ENCODE measurements around the gene ELK3.
A peak's percentile ranks its signal among the peaks of the same experiment; 100 is the strongest.

Gene ELK3

GRCh38 chr12:96210376-96211055, 16.3 kb downstream of the ELK3 start:
- DNase-seq (ENCODE audit: insufficient read length, low spot score) (no peak), FAIRE-seq (no peak)

DNA sequence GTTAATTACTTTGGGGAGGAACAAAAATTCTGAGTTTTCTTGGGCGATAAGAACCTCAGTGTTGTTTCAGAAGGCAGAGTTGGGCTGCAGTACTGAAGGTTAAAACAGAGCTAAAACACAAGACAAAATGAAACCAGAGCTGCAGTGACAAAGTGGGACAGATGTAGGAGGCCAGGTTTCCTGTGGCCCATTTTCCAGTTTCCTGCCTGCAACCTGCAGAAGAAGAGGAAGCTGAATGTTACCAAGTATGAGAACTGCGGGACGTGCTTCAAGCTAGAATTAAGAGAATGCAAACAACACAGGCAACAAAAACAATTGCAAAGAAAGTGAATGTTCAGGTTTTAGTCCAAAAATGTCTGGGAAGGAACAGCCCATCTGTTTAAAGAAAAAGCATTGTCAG, 17.8 kb downstream of the ELK3 start:
- FAIRE-seq (no peak), DNase-seq (ENCODE audit: insufficient read length, low spot score) (no peak)

GRCh38 chr12:96212456-96213375, 18.5 kb downstream of the ELK3 start:
- DNase-seq (ENCODE audit: insufficient read length, low spot score), result no peak
- FAIRE-seq, result no peak

DNA sequence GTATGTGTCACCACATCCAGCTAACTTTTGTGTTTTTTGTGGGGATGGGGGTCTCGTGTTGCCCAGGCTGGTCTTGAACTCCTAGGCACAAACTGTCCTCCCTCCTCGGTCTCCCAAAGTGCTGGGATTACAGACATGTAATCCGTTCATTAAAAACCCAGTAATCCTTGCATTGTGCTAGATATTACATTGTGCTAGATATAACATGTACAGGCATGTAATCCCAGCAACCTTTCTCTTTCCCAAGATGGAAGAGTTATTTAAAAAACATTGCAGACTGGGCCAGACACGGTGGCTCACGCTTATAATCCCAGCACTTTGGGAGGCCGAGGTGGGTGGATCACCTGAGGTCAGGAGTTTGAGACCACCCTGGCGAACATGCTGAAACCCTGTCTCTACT, 19.7 kb downstream of the ELK3 start:
- FAIRE-seq (no peak), DNase-seq (ENCODE audit: insufficient read length, low spot score) (no peak)

GRCh38 chr12:96215919-96216273, 21.7 kb downstream of the ELK3 start:
- no peak for DNase-seq (ENCODE audit: insufficient read length, low spot score)
- no peak for FAIRE-seq

DNA sequence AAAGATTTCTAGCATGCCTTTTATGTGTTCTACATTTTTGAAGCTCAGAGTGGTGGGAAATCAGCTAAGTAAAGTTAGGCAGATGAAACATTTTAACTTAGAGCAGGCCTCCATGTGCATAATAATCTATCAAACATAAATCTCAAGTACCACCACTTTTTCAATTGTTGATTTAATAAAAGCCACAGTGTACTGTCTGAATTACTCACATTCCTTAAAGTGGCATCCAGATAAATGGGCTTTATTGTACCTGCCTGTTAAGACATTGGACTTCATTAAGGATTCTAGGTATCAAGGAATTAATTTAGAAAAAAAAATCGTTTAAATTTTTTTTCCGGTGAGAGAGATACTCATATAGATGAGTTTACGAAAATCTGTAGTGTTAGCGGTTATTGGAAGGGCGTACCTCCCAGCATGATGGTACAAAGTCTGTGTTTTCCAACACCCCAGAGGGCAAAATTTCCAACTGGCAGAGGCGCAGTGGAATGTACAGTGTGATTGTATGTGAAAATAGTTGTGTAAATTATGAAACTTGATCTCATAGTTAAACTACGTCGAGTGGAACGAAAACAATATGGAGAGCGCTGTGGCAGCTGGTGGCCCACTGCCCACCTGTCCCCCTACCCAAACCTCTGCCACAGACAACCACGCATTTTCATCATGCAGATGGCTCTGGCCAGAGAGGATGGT, 25.0 kb downstream of the ELK3 start:
- no peak for DNase-seq (ENCODE audit: insufficient read length, low spot score)

DNA sequence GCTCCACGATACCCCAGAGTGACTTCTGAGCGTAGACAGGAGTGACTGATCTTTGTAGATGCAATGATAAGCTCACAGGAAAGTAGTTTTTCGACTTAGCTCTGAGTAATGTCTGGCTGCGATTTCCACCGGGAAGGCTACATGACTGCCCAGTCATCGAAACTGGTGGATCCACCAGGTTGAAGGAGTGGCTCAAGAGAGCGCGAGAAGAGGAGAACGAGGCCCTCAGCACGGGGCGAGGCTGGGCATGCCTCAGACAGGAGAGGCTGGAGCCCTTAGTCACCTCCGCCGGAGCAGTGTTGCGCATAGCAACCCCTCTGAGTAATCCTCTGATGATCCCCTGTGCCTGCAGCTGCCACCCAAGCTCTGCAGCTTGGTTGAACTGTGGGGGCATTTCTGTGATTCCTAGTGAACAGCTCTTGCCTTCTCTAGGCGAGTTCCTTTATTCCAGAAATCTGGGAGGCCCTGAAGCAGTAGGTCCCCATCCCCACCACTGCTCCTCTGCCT, 25.6 kb downstream of the ELK3 start:
- FAIRE-seq (peak; percentile 83), DNase-seq (ENCODE audit: insufficient read length, low spot score) (peak; percentile 94)

More for the DNA sequence above, 25.0 kb downstream of the ELK3 start:
- FAIRE-seq, result no peak

DNA sequence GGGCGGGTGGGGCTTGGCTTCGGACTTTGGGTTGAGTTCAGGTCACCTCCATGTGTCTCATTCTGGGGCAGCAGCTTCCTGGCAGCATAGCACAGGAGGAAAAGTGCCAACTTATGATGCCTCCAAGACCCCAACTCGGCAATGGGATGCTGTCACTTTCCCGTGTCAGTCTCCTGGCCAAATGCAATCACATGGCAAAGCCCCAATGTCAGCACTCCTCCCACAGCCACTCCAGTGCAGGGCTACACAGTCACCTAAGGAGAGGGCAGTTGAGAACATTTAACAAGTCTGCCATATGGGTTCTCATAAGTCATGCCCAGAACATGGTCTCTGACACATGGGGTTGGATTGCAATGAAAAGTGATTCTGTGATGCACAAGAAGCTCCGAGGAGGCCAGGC, 26.7 kb downstream of the ELK3 start:
- DNase-seq (ENCODE audit: insufficient read length, low spot score) (no peak), FAIRE-seq (no peak)

- FAIRE-seq, result no peak
- DNase-seq (ENCODE audit: insufficient read length, low spot score), result no peak
These were observed 27.2 kb downstream of the ELK3 start for GRCh38 chr12:96221391-96221790.

DNA sequence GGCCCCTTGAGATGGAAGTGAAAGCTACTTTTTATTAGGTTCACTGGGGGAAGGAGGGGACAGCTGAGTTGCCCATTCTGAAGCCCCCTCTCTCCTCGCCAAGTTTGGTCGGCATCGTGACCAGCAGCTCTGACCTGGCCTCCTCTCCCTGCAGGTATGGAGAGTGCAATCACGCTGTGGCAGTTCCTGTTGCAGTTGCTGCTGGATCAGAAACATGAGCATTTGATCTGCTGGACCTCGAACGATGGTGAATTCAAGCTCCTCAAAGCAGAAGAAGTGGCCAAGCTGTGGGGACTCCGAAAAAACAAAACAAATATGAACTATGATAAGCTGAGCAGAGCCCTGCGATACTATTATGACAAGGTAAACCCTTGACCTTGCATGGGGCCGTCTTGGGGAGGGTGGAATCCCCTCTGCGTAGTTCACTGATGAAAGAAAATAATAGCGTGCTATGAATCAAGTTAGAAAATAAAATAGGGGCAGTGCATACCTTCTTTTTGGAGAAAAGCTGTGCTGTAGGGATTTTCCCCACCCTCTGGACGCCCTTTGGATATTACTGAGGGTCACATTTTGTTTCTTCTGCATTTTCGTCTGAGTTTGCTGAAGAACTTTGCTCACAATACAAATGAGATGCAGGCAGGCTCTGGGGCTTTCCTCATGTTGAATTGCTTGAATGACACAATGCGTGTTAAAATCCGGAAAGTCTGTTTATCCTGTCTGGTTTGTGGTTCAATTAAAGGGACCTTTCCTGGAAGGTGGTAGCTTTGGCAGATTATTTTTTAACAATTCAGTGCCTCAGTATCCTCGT, 29.4 kb downstream of the ELK3 start:
- FAIRE-seq (no peak), DNase-seq (ENCODE audit: insufficient read length, low spot score) (no peak)

- DNase-seq (ENCODE audit: insufficient read length, low spot score) (no peak), FAIRE-seq (no peak)
These were observed 30.0 kb downstream of the ELK3 start for GRCh38 chr12:96224219-96224615.

GRCh38 chr12:96225044-96225855, 31.1 kb downstream of the ELK3 start:
- FAIRE-seq (no peak), DNase-seq (ENCODE audit: insufficient read length, low spot score) (no peak)

DNA sequence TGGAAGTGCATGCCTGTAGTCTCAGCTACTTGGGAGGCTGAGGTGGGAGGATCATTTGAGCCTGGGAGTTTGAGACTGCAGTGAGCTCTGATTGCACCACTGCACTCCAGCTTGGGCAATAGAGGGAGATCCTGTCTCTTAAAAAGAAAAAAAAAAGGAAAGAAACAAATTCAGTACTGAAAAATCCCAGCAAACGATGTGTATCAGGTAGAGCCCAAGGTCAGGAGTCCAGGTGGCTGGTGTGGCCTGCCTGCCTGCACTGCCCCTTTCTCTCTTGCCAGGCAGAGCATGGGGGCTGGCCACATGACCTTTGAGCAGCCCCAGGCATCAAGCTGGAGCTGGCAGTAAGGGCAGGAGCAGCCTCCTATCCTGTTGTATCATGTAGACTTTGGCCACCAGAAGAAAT, 31.8 kb downstream of the ELK3 start:
- FAIRE-seq, result no peak
- DNase-seq (ENCODE audit: insufficient read length, low spot score), result no peak

DNA sequence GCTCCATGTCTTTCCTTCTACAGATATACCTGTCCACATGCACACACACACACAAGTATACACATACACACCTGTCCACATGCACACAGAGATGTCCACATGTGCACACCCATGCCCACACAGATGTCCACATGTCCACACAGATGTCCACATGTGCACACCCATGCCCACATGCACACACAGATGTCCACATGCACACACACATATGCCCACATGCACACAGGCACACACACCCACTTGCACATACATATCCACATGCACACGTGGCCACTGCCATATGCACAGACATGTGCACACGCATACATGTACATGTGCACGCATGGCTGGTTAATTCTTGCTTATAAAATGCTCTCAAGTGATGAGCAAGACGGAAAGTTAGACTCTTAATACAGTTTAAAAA, 32.2 kb downstream of the ELK3 start:
- FAIRE-seq, result peak; percentile 48
- no peak for DNase-seq (ENCODE audit: insufficient read length, low spot score)

DNA sequence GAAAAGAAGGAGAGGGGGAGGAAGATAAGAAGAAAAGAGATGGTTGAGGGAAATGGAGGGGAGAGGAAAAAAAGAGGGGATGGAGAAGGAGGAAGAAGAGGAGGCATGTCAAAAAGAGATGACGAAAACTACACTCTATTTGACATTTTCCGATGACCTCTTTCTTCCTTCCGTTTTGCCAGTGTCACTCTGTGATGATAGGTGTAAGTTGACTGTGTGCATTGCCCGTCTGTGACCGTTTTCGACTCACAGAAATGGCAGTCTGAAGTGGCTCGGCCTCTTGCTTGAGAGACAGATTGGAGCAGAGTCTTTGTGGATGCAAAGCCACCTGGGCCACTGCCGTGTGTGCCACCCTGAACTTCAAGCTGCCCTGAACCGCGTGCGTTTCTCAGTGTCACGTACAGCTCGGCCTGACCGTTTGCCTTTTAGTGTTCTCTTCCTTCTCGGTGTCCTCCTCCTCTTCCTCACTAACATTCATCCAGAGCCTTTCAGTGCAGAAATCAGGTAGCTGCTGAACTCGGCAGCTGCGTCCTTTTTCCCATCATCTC, 32.7 kb downstream of the ELK3 start:
- no peak for FAIRE-seq

DNA sequence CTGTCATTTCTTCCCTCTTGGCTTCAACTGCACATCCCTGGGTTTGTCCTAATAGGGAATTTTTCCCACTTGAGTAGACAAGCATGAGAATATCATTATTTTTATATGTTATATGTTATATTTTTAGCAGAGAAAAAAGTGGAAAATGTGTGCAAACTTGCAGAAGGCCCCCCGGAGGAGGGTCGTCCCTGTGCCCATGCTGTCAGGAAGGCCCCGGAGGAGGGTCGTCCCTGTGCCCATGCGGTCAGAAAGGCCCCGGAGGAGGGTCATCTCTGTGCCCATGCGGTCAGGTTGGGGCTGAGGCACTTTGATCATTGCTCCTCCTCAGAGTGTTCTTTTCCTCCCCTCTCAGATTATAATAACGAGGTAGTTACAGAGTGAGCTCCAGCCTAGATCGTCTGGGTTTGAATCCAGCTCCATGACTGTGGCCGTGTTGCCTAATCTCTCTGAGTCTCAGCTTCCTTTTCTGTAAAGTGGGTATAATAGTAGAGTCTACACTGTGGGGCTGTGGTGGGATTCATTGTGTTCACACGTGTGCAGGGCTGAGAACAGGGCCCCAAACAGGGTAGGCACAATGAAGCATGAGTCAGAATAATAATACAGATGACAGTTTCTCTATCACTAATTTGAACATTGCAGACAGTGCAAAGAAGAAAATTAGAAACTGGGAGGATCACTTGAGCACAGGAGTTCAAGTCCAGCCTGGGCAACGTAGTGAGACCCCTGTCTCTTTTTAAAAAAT, 33.4 kb downstream of the ELK3 start:
- no peak for DNase-seq (ENCODE audit: insufficient read length, low spot score)
- no peak for FAIRE-seq

More for the DNA sequence above, 32.7 kb downstream of the ELK3 start:
- no peak for DNase-seq (ENCODE audit: insufficient read length, low spot score)

- no peak for FAIRE-seq
- no peak for DNase-seq (ENCODE audit: insufficient read length, low spot score)
These were observed 34.5 kb downstream of the ELK3 start for GRCh38 chr12:96228566-96229248.

GRCh38 chr12:96230646-96231045, 36.5 kb downstream of the ELK3 start:
- no peak for DNase-seq (ENCODE audit: insufficient read length, low spot score)
- FAIRE-seq, result no peak

Measured in HTR-8/SVneo (cell line).